MCF 10A (cell line): ENCODE results near the gene TMEM244. TPM values are rescaled to one million over a fixed set of nuclear protein-coding genes. Genes with fewer than 3 reads are reported as not detected.

Source experiments
- BruUV-seq: library from RNA; stranded (reverse); fragments of 400-500 nt; replicated peaks from 2 replicates; lab custom pipeline; 2021; lab: Mats Ljungman, UMichigan
- CTCF ChIA-PET: fragments of 300-600 bp; sonication (Branson Sonifier 250); formaldehyde crosslinking; extraction: SDS; loops from one replicate; lab custom pipeline; 2021; ENCODE audit warnings: antibody characterized with exemption, inconsistent platforms; lab: Yijun Ruan, JAX
- POLR2A ChIA-PET: fragments of 300-600, 350-650 bp; sonication (Branson Sonifier 250); formaldehyde crosslinking; extraction: SDS; loops from one replicate; lab custom pipeline; 2020; ENCODE audit warnings: antibody characterized with exemption, inconsistent platforms; lab: Yijun Ruan, JAX
- DNase-seq: peaks from one replicate; pipeline ENCODE4 v3.0.0-alpha.2; 2018; ENCODE audit not compliant: unreplicated experiment
- H3K27ac Mint-ChIP-seq: one replicate; pipeline ENCODE4 v1.8.0; 2022; ENCODE audit warnings: mild to moderate bottlenecking, low read depth, mixed read lengths; ENCODE audit not compliant: unreplicated experiment
- H3K27me3 Mint-ChIP-seq: one replicate; pipeline ENCODE4 v1.8.0; 2022; ENCODE audit warnings: mixed read lengths; ENCODE audit not compliant: insufficient read depth, unreplicated experiment
- H3K36me3 Mint-ChIP-seq: one replicate; pipeline ENCODE4 v1.8.0; 2022; ENCODE audit warnings: mild to moderate bottlenecking, moderate library complexity, mixed read lengths; ENCODE audit not compliant: insufficient read depth, unreplicated experiment
- H3K4me1 Mint-ChIP-seq: one replicate; pipeline ENCODE4 v1.8.0; 2022; ENCODE audit warnings: mixed read lengths; ENCODE audit not compliant: insufficient read depth, unreplicated experiment
- H3K4me3 Mint-ChIP-seq: one replicate; pipeline ENCODE4 v1.8.0; 2022; ENCODE audit warnings: mild to moderate bottlenecking, moderate library complexity, mixed read lengths; ENCODE audit not compliant: unreplicated experiment
- H3K9me3 Mint-ChIP-seq: one replicate; pipeline ENCODE4 v1.8.0; 2022; ENCODE audit warnings: mixed read lengths; ENCODE audit not compliant: unreplicated experiment
- CTCF ChIP-seq: fragments of 200-600 bp; IDR thresholded peaks from one replicate; pipeline ENCODE4 v1.8.0; 2022; ENCODE audit warnings: antibody characterized with exemption, mild to moderate bottlenecking; ENCODE audit not compliant: unreplicated experiment
- intact Hi-C: fragments of 100-400 bp; cut with micrococcal nuclease; formaldehyde crosslinking; loops from 2 replicates; pipeline ENCODE4 v1.14.1; 2022
- total RNA-seq: library from RNA; stranded (reverse); gene quantifications from 2 replicates; pipeline ENCODE4 v1.2.3, GENCODE V29; 2022

TMEM244 gene
- total RNA-seq, 1 experiment from 2014 or later = not detected

GRCh38 chr6:129866256-129866655 lies 5.1 kb upstream of the TMEM244 start:
- CTCF ChIA-PET = no interaction called here
- no peak for TF ChIP-seq CTCF
- BruUV-seq = no TSS peak

GRCh38 chr6:129865013-129865412 lies 3.9 kb upstream of the TMEM244 start:
- no peak overlapping the region for H3K27ac Mint-ChIP-seq
- H3K36me3 Mint-ChIP-seq = peaks cover 9% of the 10 kb centered on the region
- no peak overlapping the region for H3K4me3 Mint-ChIP-seq
- DNase-seq = no peak
- H3K4me1 Mint-ChIP-seq = no peaks in the 10 kb centered on the region
- no peaks in the 10 kb centered on the region for H3K27me3 Mint-ChIP-seq
- no peaks in the 10 kb centered on the region for H3K9me3 Mint-ChIP-seq
- POLR2A ChIA-PET = no interaction called here
- CTCF ChIA-PET = no interaction called here
- intact Hi-C loops = no loop called here
- no peak for TF ChIP-seq CTCF
- no TSS peak for BruUV-seq

More at GRCh38 chr6:129866256-129866655, 5.1 kb upstream of the TMEM244 start:
- Mint-ChIP-seq H3K27ac (no peak overlapping the region), H3K36me3 (peaks cover 9% of the 10 kb centered on the region), H3K9me3 (no peaks in the 10 kb centered on the region), H3K4me3 (no peak overlapping the region), H3K27me3 (no peaks in the 10 kb centered on the region), H3K4me1 (no peaks in the 10 kb centered on the region)
- POLR2A ChIA-PET = no interaction called here
- DNase-seq = no peak
- intact Hi-C loops = no loop called here

- Mint-ChIP-seq H3K4me1 (no peaks in the 10 kb centered on the region), H3K27ac (no peak overlapping the region), H3K4me3 (no peak overlapping the region), H3K36me3 (peaks cover 9% of the 10 kb centered on the region), H3K27me3 (no peaks in the 10 kb centered on the region), H3K9me3 (no peaks in the 10 kb centered on the region)
- no TSS peak for BruUV-seq
- POLR2A ChIA-PET = no interaction called here
- CTCF ChIA-PET = interaction anchor here (1.4 kb wide), 1 partner anchor 71 kb away, joined by 3 read pairs; no protein-coding TSS in a partner anchor
- DNase-seq = peak; percentile 18
- intact Hi-C loops = no loop called here
- no peak for TF ChIP-seq CTCF
Observed at GRCh38 chr6:129863664-129864063, 2.5 kb upstream of the TMEM244 start.

- DNase-seq = no peak
- intact Hi-C loops = no loop called here
- TF ChIP-seq CTCF = no peak
- ChIA-PET POLR2A (no interaction called here), CTCF (no interaction called here)
- no peaks in the 10 kb centered on the region for H3K9me3 Mint-ChIP-seq
- no peaks in the 10 kb centered on the region for H3K4me1 Mint-ChIP-seq
- no TSS peak for BruUV-seq
- H3K4me3 Mint-ChIP-seq = no peak overlapping the region
- peaks cover 9% of the 10 kb centered on the region for H3K36me3 Mint-ChIP-seq
- no peaks in the 10 kb centered on the region for H3K27me3 Mint-ChIP-seq
- H3K27ac Mint-ChIP-seq = no peak overlapping the region
Observed at GRCh38 chr6:129859524-129859923, 1.6 kb downstream of the TMEM244 start.
